HUDEP-2 (cell line): ENCODE data around the gene TTC27.
A peak's percentile ranks its signal among the peaks of the same experiment; 100 is the strongest.

Experiments used
- DNase-seq, 76 experiments: peaks; one replicate each; lab custom pipeline; 2025; ENCODE audit not compliant: unreplicated experiment in 76 of 76; lab: John Stamatoyannopoulos, UW

The TTC27 gene

DNA sequence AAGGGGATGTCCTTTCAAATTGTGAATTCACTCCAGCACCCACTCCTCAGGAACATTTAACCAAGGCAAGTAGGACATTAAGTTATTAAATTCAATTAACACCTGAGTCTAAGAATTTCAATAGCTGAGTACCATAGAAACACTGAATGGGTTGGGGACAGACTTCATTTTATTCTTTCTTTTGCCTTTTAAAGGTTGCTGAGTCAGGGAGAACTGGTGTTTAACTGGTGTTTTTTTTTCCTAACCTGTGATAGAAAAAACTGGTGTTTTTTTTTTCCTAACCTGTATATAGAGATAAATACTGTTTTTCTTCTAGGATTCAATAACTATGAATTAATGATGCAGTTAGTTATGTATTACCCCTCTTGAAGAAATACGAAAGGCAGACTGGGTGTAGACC, 38.9 kb downstream of the TTC27 start:
- no peak for DNase-seq

DNA sequence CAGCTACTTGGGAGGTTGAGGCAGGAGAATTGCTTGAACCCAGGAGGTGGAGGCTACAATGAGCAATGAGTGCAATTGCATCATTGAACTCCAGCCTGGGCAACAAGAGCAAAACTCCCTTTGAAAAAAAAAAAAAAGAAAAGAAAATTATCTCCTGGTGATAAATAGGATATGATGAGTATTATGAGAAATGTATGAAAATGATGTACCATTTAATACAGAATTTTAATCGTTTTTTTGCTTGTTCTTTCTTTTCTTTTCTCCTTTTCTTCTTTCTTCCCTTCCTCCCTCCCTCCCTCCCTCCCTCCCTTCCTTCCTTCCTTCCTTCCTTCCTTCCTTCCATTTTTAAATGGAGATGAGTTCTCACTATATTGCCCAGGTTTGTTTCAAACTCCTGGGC, 40.4 kb downstream of the TTC27 start:
- no peak for DNase-seq

DNA sequence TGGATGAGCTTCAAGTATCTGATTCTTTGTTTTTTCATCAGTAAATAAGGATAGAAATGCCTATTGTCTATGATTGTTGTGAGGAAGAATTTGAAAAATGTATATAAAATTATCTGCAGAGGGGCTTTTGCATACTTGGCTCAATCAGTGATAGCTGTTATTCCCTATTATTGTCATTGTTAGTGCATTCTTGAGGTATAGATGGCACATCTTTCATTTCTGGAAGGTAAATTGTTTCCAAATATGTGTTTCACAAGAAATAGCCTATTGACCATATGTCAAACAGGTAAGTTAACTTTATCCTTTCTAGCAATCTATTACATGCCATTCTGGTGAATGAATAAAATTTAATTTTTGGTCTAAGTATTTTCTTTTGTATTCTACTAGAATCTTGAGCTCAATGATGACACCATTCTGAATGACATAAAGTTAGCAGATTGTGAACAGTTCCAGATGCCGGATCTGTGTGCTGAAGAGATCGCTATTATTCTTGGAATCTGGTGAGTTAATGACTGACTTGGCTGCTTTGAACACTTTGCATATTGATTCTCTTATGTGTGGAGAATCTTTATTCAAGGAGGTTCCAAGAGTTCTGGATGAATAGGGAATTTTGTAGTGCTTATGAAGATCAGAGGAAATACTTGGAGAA, 44.2 kb downstream of the TTC27 start:
- no peak for DNase-seq

DNA sequence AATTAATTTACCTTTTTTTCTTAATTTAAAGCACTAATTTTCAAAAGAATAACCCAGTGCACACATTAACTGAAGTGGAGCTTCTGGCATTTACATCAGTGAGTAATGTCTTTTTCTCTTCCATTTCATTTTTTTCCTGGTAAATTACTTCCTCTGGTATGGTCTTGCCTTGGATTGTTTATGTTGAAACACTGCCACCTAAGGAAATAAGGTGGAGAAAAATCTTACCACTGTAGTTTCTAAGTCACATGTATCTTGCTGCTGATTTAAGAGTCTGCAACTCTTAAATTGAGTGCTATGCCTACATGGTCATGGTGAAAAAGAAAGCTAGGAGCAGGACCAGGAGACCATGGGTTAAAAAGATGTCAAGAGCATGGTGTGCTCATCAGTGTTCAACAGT, 51.0 kb downstream of the TTC27 start:
- DNase-seq: no peak

GRCh38 chr2:32680942-32681341, 53.1 kb downstream of the TTC27 start:
- no peak for DNase-seq

DNA sequence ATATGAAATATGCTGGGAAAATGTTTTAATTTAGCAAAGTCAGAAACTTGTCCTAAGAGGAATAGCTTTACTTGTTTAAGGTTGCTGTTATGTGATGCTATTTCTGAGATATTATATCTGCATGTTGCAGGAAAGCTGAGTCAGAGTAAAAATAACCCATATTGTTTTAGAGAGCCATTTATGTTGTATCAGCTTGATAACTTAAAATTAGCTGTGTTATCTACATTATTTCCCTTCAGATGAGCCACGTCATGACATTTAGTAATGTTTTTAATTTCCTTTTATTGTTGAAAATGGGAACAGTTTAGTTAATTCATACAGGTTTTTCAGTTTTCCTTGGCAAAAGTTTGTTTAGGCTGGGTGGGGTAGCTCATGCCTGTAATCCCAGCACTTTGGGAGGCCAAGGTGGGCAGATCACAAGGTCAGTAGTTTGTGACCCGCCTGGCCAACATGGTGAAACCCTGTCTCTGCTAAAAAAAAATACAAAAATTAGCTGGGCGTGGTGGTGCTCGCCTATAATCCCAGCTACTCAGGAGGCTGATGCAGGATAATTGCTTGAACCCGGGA, 55.8 kb downstream of the TTC27 start:
- no peak for DNase-seq

- DNase-seq: no peak
Observed at GRCh38 chr2:32688541-32688940, 60.7 kb downstream of the TTC27 start.

DNA sequence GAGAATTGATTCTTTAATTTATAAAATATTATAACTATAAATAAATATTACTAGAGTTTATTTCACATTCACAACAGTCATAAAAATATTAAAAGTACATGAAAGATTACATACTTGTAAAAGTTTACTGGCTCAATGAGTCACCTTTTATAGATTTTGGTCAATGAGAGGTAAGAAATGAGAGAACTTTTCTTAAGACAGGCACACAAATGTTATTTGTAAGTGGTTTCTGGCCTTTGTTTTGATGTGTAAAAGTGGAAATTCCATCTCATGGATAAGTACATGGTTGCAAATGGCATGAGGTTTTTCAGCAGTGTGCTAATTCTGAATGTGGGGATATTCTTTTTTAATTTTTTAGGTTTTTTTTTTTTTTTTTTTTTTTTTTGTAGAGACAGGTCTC, 63.8 kb downstream of the TTC27 start:
- DNase-seq: no peak

DNA sequence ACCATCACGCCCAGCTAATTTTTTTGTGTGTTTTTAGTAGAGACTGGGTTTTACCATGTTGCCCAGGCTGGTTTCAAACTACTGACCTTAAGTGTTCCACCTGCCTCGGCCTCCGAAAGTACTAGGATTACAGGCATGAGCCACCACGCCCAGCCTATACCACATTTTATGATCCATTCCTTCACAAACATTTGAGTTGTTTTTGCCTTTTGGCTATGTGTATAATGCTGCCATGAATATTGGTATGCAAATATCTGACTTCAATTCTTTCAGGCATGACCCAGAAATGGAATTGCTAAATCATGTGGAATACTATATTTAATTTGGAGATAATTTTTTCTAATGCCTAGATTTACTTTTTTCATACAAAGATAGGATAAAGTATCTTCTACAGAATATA, 68.6 kb downstream of the TTC27 start:
- no peak for DNase-seq

- DNase-seq: peak in 9 of 76 experiments; percentile 2 to 25 (median 11)
Observed at GRCh38 chr2:32697156-32697555, 69.3 kb downstream of the TTC27 start.

DNA sequence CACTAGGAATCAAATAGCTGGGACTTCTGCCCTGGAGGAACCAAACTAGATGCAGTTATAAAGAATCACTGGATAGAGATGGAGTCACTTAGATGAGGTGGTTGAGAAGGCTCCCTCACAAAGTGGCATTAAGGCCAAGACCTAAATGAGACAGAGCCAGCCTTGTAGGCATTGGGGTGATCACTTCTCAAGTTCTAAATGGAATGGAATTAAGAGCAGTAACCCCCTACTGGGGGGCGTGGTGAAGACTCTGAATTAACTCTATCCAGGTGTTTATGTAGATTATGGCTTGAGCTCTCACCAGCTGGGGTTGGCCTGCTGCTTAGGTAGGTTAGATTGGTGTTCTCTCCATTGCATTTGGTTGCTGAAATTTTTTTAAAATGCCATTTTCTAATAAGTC, 71.3 kb downstream of the TTC27 start:
- no peak for DNase-seq

DNA sequence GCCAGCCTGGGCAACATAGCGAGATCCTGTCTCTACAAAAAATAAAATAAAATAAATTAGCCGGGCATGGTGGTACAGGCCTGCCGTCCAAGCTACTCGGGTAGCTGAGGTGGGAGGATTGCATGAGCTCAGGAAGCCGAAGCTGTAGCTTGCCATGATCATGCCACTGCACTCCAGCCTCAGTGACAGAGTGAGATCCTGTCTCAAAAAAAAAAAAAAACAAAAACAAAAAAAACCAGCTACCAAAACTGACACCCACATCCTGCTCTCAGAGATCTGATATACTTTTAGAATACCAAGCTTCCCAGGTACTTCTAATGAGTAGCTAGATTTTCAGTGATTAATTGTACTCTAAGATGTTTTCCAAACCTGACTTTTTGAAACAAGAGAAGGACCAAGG, 74.0 kb downstream of the TTC27 start:
- no peak for DNase-seq

DNA sequence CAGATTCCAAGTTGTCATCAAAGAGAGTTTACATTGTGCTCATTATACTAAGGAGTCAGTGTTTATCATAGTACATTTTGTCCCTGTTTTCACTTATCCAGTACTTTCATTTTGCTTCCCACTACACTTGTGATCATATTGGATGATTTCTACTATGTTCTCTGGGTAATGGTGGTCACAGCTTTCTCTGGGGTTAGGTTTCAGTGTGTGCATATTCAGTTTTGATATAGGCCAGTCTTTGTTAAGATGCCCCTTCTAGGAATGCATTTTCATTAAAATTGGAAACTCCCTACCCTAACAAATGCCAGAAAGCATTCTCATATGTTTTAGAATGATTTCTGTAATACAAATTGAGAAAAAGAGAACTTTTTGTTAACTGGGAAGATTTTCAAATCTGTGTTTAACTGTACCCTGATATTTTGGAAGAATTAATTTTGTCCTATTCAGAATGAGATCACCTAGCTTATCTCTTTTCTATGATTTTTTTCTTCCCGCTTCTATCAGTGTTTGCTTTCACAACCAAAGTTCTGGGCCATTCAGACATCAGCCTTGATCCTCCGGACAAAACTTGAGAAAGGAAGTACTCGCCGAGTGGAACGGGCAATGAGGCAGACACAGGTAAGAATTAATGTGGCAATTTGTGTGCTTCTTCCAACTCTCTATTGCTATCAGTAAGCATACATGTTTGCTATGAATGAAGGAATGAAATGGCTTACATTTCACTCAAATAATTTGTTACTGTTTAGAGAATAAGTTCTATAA, 74.6 kb downstream of the TTC27 start:
- DNase-seq: no peak

DNA sequence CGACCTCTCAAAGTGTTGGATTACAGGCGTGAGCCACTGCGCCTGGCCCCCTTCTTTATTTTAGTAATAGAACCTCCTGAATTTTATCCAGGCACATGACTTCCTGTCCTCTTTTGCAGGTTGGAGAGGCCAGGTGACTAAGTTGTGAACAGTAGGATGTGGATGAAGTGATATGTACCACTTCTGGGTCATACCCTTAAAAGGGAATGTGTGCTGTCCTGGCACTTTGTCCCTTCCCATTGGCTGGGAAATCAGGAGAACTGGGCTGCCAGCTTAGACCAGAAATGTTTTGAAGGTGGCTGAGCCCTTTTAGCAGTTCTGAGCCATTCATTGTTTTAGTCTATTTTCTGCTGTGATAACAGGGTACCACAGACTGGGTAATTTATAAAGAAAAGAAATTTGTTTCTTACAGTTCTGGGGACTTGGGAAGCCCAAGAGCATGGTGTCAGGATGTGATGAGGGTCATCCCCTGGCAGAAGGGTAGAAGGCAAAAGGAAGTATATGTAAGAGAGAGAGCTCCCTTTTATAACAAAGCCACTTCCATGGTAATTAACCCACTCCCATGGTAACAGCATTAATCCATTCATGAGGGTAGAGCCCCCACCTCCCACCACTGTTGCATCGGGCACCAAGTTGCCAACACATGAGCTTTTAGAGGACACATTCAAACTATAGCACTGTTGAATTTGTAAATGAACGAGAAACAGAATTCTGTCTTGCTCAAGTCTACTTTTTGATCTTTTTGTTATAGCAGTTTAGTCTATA, 79.1 kb downstream of the TTC27 start:
- no peak for DNase-seq

DNA sequence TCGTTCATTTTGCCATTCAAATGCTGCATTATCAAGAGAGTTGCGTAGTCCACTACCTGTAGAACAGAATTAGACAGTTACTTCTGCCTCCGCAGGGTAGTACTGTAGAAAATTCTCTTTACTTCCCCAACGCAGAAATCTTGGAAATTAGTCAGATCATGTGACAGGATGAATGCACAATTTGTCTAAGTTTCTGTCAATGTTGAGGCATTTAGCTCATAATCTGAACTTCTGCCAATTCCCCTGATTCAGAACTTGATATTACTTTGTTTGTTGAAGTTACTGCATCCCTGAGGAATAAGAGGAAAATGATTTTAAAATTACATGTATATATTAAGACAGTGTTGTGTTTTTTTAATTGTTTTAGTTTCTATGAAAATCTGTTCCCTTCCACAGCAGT, 83.4 kb downstream of the TTC27 start:
- no peak for DNase-seq

DNA sequence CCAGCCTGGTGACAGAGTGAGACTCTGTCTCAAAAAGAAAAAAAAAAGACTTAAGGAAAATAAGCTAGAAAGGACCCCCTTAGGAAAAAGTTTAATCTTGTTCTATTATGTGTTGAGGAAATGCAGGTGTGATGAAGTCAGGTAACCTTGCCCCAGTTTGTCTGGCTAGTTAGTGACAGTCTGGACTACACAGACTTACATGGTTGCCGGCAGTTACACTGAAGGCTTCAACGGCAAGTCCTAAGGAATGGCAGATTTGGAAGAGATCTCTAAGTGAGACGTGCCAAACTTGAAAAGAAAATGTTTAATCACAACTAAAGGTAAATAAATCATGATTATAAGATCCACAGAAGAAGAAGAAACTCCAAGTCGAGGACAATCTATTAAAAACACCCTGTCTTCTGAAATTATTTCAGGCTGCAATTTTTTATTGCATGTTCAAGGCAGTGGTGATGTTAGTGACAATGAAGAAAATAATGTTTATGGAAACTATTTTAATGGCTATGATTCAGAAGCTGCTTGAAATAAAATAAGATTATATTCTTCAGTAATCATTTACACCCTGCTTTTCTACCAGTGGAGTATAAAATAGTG, 84.2 kb downstream of the TTC27 start:
- DNase-seq: no peak

GRCh38 chr2:32712870-32713269, 85.0 kb downstream of the TTC27 start:
- DNase-seq: peak in 12 of 76 experiments; percentile 9 to 40 (median 17)

GRCh38 chr2:32714521-32714920, 86.7 kb downstream of the TTC27 start:
- no peak for DNase-seq

DNA sequence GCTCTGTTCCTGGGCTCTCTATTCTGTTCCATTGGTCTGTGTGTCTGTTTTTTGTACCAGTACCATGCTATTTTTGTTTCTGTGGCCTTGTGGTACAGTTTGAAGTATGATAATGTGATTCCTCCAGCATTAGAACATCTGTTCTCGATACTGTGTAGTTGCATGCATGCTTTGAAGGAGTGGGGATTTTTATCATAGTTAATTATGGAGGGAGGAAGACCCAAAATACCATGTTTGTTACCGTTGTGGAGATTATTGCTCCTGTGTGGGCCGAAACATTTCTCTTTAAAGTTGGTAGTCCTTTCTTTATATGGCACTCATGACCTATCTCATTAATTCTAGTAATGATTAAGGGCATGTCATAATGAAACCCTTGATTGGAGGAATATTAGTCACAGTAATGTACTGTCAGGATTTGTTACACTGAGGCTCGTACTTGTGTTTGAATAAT, 87.6 kb downstream of the TTC27 start:
- no peak for DNase-seq

- DNase-seq: no peak
Observed at GRCh38 chr2:32715981-32716380, 88.1 kb downstream of the TTC27 start.

DNA sequence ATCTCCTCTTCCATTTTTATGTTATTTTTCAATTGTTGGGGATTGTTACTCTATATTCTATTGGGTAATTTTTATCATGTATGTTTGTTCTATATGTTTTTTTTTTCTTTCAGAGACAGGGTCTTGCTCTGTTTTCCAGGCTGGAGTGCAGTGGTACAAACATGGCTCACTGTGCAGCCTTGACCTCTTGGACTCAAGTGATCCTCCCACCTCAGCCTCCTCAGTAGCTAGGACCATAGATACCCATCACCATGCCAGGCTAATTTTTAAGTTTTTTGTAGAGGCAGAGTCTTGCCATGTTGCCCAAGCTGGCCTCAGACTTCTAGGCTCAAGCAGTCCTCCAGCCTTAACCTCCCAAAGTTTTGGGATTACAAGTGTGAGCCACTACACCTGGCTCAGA, 88.7 kb downstream of the TTC27 start:
- DNase-seq: no peak
